Skeletal muscle cell (primary cell): ENCODE results near the gene ALOX12B.
"Not testable (repeated sequence)": the region's sequence is repeated elsewhere in the genome, so short reads cannot be mapped to it uniquely, and the experiment has no call there.

ENCODE experiments used
- DNase-seq: peaks from one replicate; pipeline ENCODE4 v3.0.0-alpha.2; 2010; ENCODE audit warnings: low read depth
- H3K4me3 ChIP-seq: 2 replicates; pipeline ENCODE4 v1.5.1; 2011; ENCODE audit warnings: low read depth, mild to moderate bottlenecking, control low read depth, low read length, moderate library complexity

ALOX12B gene

DNA sequence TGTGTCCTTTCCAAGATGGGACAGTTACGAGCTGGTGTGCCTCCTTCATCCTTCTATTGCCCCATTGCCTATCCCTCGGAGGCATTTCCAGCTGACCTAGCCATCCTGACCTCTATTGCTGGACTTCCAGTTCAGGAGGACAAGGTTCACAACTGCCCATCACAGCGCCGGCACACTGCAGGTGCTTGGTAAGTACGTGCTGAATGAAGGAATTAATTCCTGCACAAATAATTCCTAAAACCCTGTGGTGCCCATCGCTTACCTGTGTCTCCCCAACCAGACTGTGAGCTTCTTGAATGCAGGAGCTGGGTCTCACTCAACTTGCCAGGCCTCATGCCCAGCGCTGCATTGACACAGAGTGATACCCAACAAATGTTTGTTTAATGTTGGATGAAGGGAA, 35.7 kb downstream of the ALOX12B start:
- no peak overlapping the region for H3K4me3 ChIP-seq
- DNase-seq: no peak

DNA sequence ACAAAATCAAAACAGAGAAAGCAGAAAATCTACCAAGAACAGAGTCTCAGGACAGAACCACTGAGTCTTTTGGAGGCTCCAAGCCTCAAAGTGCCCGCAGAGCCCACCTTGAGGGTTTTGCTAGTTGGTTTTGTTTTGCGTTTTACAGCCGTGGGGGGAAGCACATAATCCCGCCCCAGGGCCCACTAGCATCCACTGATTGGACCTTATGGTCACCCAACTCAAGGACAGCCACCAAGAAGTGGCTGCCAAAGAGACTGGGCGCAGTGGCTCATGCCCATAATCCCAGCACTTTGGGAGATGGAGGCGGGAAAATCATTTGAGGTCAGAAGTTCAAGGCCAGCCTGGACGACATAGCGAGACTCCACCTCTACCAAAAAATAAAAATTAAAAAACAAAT, 38.8 kb downstream of the ALOX12B start:
- DNase-seq: no peak
- H3K4me3 ChIP-seq: no peak overlapping the region

GRCh38 chr17:8048236-8048635, 39.3 kb downstream of the ALOX12B start:
- DNase-seq: no peak
- H3K4me3 ChIP-seq: no peak overlapping the region

GRCh38 chr17:8047769-8048110, 39.8 kb downstream of the ALOX12B start:
- no peak for DNase-seq
- H3K4me3 ChIP-seq: no peak overlapping the region

- no peak overlapping the region for H3K4me3 ChIP-seq
- DNase-seq: no peak
Observed at GRCh38 chr17:8046929-8047768, 40.4 kb downstream of the ALOX12B start.

DNA sequence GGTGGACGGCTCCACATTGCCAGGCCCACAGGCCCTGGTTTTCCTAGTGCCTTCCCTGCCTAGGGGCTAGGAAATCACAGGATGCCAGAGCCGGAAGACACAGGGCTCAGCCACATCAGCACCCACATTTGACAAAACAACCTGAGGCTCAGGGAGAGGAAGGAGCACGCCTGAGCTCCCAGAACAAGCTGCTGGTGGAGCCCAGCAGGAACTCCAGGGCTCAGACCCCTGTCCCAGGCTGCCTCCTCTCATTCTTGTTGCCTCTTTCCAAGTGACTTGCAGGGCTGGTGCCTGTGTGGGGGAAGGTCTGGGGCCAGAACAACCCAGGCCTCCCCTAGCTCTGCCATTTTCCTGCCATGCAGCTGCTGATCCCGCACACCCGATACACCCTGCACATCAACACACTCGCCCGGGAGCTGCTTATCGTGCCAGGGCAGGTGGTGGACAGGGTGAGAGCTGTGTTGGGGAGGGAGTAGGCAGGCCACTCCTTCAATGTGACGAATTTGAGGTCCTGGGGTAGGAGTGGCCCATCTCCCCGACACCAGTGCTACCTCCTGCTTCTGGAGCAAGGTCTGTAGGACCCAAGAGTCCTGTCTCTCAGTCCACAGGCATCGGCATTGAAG, 41.1 kb downstream of the ALOX12B start:
- no peak overlapping the region for H3K4me3 ChIP-seq
- no peak for DNase-seq

DNA sequence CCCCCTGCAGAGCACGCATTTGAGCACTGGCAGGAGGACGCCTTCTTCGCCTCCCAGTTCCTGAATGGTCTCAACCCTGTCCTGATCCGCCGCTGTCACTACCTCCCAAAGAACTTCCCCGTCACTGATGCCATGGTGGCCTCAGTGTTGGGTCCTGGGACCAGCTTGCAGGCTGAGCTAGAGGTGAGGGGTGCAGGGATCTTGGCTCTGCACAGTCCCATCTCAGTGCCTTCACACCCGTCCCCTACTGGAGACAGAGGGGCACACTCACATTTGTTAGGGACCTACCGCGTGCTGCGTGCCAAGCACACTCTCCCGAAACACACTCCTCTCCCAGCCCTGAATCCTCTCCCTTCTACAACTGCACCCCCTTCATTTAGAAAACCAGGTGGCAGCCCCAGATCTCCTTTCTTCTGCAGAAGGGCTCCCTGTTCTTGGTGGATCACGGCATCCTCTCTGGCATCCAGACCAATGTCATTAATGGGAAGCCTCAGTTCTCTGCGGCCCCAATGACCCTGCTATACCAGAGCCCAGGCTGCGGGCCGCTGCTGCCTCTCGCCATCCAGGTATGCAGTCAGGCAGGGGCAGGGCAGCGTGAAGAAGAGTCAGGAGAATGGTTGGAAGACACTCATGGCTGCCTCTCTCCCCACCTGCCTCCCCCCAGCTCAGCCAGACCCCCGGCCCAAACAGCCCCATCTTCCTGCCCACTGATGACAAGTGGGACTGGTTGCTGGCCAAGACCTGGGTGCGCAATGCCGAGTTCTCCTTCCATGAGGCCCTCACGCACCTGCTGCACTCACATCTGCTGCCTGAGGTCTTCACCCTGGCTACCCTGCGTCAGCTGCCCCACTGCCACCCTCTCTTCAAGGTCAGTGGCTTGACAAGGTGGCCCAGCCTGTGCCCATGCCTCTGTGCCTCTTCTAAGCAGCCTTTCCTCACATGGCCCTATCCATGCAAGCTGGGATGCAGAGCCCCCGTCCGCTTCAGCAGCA, 42.4 kb downstream of the ALOX12B start:
- no peak for DNase-seq
- no peak overlapping the region for H3K4me3 ChIP-seq

DNA sequence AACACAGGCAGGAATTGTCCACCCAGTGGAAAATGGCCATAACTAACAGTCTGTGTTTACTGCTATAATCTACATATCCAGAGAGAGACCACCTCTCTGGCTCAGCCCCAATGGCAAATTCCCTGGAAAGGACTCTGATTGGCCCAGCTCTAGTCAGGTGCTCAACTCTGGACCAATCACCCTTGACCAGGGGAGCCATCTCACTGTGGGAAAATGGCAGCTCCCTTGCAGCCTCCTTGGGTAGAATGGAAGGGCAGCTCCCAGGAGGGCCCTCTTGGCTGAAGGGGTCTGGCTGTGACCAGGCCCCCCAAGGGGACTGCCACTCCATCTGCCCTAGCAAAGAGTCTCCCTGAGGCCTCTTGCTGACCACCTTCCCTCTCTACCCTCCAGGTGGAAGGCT, 45.5 kb downstream of the ALOX12B start:
- no peak for DNase-seq
- H3K4me3 ChIP-seq: no peak overlapping the region

GRCh38 chr17:8041249-8041928, 46.1 kb downstream of the ALOX12B start:
- no peak overlapping the region for H3K4me3 ChIP-seq
- peak; percentile 92 for DNase-seq

GRCh38 chr17:8039611-8040168, 47.8 kb downstream of the ALOX12B start:
- DNase-seq: no peak
- H3K4me3 ChIP-seq: peak overlapping the region; percentile 43

- DNase-seq: no peak
- H3K4me3 ChIP-seq: peak within 1 kb of the TSS; percentile 43
Observed at GRCh38 chr17:8038954-8039610, 48.4 kb downstream of the ALOX12B start, which contains the start of gene ALOX15B. TSS of gene ALOX15B (plus strand) at chr17:8039059. CDS start at chr17:8039156, 97 bp downstream.

- DNase-seq: no peak
Observed at GRCh38 chr17:8032442-8032841, 55.1 kb downstream of the ALOX12B start.

DNA sequence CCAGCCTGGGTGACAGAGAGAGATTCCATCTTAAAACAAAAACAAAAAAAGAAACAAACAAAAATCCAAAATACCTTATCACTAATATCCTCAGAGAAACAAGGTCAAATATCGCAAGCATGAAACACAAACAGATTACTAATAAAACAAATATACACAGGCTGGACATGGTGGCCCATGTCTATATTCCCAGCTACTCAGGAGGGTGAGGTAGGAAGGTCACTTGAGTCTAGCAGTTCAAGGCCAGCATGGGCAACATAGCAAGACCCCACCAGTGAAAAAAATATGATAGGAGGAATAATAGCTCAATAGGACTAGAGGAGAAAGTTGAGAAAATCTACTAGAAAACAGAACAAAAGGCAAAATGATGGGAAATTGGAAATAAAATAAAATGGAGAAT, 55.6 kb downstream of the ALOX12B start:
- no peak overlapping the region for H3K4me3 ChIP-seq
- no peak for DNase-seq

More at GRCh38 chr17:8032442-8032841, 55.1 kb downstream of the ALOX12B start:
- H3K4me3 ChIP-seq: no peak overlapping the region

DNA sequence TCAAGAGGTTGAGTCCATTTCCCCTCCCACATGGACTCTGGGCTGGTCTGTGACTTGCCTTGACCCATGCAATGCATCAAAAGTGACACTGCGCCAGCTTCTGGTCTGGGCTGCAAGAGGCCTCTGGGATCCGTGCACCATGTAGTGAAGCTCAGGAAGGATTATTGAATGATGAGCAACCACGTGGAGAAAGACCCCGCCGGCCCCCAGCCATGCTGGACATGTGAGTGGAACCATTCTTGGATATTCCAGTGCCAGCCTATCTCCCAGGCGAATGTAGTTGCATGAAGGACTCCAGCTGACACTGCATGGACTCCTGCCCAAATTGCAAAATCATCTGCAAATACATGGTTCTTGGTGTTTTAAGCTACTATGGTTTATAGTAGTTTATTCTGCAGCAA, 56.3 kb downstream of the ALOX12B start:
- H3K4me3 ChIP-seq: no peak overlapping the region
- DNase-seq: no peak

DNA sequence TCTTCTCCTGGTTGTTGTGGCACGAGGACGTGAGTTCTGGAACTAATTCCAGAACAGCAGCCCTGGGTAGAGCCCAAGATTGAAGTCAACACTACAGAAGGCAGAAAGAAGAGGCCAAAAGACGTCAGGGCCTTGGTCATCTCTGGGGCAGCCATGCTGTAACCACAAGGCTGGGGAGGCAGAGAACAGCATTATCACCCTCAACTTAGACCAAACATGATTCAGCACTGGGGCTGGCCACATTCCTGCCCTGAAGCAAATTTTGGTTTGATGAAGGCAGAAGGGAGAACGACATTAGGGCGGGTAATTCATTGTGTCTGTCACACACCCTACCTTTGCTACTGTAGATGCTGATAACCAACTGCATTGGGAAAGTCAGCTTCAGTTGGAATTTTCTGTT, 58.4 kb downstream of the ALOX12B start:
- DNase-seq: no peak
- H3K4me3 ChIP-seq: no peak overlapping the region

DNA sequence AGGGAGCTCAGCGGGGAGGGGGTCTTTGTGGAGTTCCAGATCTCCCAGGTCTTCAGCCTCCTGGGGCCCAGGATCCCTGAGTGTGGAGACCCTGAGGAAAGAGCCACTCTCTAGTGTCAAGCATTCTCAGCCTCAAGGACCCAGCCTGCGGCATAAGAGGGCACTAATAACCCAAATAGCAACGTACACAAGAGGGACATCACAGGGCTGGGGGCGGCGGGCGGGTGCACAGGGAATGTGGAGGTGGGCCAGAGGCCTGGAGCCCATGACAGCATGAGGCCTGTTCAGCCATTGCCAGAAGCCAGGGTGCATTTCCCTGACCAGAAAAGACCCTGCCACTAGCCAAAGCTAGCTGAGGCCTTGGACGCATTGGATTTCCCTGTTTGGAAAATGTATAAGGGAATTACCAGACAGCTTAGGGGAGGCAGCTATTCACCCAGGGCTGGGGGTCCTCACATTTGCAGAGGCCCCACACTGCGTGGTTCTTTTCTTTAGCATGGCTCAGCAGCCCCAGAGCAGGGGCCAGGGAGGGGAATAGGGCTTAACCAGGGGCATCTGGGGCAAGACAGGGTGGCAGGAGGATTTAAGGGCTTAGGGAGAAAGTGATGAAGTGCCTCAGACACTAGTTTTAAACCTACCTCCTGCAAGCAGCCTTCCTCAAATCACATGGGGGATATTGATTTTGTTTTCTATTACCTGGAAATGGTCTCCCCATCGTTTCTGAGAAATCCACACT, 62.2 kb downstream of the ALOX12B start:
- no peak overlapping the region for H3K4me3 ChIP-seq
- DNase-seq: no peak

DNA sequence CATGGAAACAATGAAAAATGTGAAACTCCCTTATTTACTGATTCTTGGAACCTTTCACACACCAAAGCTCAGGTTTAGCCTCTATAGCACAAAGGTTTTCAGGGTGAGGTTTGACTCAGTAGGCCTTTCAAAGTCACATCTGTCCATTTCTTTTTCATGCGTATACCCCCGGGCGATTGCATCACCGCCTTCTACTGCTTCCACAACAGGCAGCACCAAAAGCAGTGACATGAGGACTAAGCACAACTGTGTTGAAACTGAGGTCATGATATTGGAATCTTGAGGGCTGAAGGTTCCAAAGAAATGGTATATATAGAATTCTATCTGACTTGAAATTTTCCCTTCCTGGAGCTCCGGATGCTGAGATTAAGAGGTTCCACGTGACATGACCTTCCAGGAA, 63.4 kb downstream of the ALOX12B start:
- H3K4me3 ChIP-seq, DNase-seq: not testable (repeated sequence)
